ENCODE measurements around the gene RSPH9.

DNA sequence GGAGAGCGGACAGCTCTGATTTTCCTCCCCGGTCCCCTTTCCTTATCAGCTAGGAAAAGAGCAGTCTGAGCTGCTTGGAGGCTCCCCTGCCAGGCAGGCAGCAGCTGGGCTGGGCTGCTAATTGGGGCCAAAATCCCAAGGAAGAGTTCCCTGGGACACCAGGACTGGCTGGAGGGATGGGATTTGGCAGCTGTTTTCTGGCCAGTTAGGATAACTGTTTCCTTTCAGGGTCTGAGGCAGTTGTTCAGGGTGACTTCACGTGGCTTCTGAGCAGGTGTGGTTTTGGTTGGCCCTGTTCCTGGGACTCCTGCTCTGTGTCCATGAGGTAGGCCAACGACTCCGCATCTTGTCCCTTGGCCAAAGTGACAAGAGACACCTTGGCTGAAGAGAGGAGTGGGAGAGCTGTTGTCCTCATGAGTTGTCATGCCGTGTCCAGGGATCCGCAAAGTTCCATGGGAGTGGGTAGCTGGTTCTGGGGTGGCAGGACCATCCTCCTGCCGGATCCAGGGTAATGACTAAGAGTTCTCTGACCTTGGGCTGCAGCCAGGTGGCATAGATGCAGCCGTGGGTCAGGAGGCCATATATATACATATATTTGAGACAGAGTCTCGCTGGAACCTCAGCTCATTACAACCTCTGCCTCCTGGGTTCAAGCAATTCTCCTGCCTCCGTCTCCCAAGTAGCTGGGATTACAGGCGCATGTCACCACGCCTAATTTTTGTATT, 21.5 kb downstream of the RSPH9 start:
- TF ChIP-seq, protein P1, sequence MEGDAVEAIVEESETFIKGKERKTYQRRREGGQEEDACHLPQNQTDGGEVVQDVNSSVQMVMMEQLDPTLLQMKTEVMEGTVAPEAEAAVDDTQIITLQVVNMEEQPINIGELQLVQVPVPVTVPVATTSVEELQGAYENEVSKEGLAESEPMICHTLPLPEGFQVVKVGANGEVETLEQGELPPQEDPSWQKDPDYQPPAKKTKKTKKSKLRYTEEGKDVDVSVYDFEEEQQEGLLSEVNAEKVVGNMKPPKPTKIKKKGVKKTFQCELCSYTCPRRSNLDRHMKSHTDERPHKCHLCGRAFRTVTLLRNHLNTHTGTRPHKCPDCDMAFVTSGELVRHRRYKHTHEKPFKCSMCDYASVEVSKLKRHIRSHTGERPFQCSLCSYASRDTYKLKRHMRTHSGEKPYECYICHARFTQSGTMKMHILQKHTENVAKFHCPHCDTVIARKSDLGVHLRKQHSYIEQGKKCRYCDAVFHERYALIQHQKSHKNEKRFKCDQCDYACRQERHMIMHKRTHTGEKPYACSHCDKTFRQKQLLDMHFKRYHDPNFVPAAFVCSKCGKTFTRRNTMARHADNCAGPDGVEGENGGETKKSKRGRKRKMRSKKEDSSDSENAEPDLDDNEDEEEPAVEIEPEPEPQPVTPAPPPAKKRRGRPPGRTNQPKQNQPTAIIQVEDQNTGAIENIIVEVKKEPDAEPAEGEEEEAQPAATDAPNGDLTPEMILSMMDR (IDR thresholded peaks at IDR 0.05), result no peak
- TF ChIP-seq POLR2AphosphoS5 (IDR thresholded peaks at IDR 0.05), result no peak

Data from esophagus muscularis mucosa (tissue), 3 donors.